EL (cell line): ENCODE results near the gene BRD1.
"Not testable (repeated sequence)": the region's sequence is repeated elsewhere in the genome, so short reads cannot be mapped to it uniquely, and the experiment has no call there.

Experiments
- DNase-seq: peaks from one replicate; pipeline ENCODE4 v3.0.0-alpha.2; 2016

The BRD1 gene

GRCh38 chr22:49767355-49768062, 60.2 kb downstream of the BRD1 start:
- peak; percentile 55 for DNase-seq

- DNase-seq, result no peak
These were observed 61.7 kb downstream of the BRD1 start for GRCh38 chr22:49765951-49766350.

GRCh38 chr22:49765091-49765771, 62.4 kb downstream of the BRD1 start:
- no peak for DNase-seq

GRCh38 chr22:49764127-49764581, 63.5 kb downstream of the BRD1 start:
- peak; percentile 17 for DNase-seq

- DNase-seq, result no peak
These were observed 64.0 kb downstream of the BRD1 start for GRCh38 chr22:49763696-49764095.

GRCh38 chr22:49763138-49763537, 64.5 kb downstream of the BRD1 start:
- no peak for DNase-seq

GRCh38 chr22:49762571-49762970, 65.1 kb downstream of the BRD1 start:
- DNase-seq, result not testable (repeated sequence)

GRCh38 chr22:49761836-49762235, 65.8 kb downstream of the BRD1 start:
- DNase-seq, result no peak

GRCh38 chr22:49760630-49761571, 66.8 kb downstream of the BRD1 start:
- no peak for DNase-seq

GRCh38 chr22:49760280-49760629, 67.4 kb downstream of the BRD1 start:
- DNase-seq, result no peak

GRCh38 chr22:49756676-49757075, 71.0 kb downstream of the BRD1 start:
- no peak for DNase-seq

- no peak for DNase-seq
These were observed 71.5 kb downstream of the BRD1 start for GRCh38 chr22:49756201-49756600.

GRCh38 chr22:49755631-49756001, 72.1 kb downstream of the BRD1 start:
- DNase-seq, result no peak

GRCh38 chr22:49754696-49755630, 72.7 kb downstream of the BRD1 start:
- DNase-seq, result no peak

- no peak for DNase-seq
These were observed 73.5 kb downstream of the BRD1 start for GRCh38 chr22:49753961-49754695.

GRCh38 chr22:49753276-49753890, 74.3 kb downstream of the BRD1 start:
- DNase-seq, result no peak

- no peak for DNase-seq
These were observed 75.0 kb downstream of the BRD1 start for GRCh38 chr22:49752598-49753091.

GRCh38 chr22:49751966-49752597, 75.6 kb downstream of the BRD1 start:
- no peak for DNase-seq

GRCh38 chr22:49751318-49751965, 76.2 kb downstream of the BRD1 start:
- DNase-seq, result no peak
